SHP77 (cell line): ENCODE results near the gene OR1E2.
"Not testable (repeated sequence)": the region's sequence is repeated elsewhere in the genome, so short reads cannot be mapped to it uniquely, and the experiment has no call there.

Source experiments
- DNase-seq, 2 experiments: peaks; one replicate each; lab custom pipeline; 2025; lab: John Stamatoyannopoulos, UW

The OR1E2 gene

DNA sequence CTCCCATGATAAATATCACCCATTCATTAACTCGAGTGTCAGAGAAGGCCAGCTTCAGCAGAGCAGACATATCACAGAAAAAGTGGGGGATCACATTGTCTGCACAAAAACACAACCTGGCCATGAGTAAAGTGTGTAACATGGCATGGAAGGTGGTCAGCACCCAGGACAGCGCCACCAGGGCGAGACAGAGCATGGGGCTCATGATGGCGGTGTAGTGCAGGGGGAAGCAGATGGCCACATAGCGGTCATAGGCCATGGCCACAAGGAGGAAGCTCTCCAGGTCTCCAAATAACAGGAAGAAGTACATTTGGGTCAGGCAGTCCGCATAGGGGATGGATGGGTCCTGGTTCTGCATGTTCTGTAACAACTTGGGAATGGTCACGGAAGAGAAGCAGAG lies 35.8 kb downstream of the OR1E2 start:
- DNase-seq = not testable (repeated sequence)

DNA sequence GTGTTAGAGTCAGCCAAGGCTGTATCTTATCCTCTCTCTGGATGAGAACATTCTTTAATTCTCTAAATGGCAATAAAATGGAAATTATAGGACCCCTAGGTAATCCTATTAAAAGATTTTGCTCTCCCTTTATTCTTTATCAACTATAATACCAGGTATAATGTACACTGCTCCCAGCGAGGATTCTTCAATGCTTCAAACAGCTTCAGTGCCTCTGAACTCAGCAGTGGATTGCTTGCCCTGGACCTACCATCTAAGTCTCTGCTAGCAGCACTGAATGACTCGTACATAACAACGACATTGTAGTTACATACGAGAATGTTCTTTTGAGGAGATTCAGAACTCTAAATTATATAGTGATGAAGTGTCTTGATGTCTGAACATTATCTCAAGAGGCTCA lies 43.9 kb downstream of the OR1E2 start:
- no peak for DNase-seq

DNA sequence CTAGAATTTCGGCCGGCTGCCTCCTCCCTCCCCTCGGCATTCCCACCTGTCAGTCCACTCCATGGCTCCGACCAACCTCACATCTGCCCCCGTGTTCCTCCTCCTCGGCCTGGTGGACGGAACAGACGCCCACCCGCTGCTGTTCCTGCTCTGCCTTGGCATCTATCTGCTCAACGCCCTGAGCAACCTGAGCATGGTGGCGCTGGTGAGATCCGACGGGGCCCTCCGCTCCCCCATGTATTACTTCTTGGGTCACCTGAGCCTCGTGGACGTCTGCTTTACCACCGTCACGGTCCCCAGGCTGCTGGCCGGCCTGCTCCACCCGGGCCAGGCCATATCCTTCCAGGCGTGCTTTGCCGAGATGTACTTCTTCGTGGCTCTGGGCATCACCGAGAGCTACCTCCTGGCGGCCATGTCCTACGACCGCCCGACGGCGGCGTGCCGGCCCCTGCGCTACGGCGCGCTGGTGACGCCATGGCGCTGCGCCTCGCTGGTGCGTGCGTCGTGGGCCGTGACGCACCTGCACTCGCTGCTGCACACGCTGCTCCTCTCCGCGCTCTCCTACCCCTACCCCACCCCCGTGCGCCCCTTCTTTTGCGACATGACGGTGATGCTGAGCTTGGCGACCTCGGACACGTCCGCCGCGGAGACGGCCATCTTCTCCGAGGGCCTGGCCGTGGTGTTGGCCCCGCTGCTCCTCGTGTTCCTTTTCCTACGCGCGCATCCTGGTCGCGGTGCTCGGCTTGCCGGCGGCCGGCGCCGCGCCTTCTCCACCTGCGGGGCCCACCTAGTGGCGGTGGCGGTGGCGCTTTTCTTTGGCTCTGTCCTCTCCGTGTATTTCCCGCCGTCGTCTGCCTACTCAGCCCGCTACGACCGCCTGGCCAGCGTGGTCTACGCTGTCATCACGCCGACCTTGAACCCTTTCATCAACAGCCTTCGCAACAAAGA lies 47.5 kb downstream of the OR1E2 start, which contains the start of gene OR3A2:
Gene OR3A2, minus strand, starts transcription at position 440 of the 948 bp plus-strand sequence.
- DNase-seq = no peak
